GM21423 (cell line): ENCODE data around the gene ECHS1.
"Not testable (repeated sequence)": the region's sequence is repeated elsewhere in the genome, so short reads cannot be mapped to it uniquely, and the experiment has no call there.

ENCODE experiments used
- ATAC-seq: cut with Tn5 transposase; IDR thresholded peaks from one replicate; pipeline ENCODE4 v1.9.1; 2021; ENCODE audit warnings: mild to moderate bottlenecking, moderate library complexity; ENCODE audit not compliant: unreplicated experiment

The ECHS1 gene

DNA sequence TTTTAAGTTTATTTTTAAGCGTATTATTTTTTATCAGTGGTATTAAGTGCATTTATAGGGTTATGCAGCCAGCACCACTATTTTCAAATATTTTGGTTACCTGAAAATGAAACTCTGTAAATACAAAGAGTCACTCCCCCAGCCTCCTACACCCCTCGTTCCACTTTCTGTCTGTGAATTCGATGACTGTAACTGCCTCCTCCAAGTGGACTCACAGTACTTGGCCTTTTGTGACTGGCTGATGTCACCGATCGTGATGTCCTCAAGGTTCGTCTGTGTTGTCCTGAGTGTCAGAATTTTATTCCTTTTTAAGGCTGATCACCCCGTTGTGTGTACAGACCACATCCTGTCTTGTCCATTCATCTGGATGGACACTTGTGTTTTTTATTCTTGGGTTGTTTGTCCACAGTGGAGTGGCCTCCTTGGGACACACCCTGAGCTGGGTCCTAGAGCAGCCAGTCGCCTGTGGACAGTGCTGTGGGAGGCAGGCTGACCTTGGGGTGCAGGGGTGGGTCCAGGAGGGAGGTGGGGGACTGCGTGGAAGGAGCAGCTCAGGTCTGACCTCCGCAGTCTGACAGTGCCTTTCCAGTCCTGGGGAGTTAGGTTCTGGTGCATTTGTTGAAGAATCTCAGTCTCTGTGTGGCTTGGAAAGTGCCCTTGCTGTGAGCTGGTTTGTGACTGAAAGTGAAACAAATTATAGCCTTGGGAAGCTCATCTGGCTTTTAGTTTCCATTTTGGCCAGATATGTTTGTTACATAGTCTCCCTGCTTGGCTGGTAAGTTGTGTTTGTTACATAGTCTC, 27.7 kb upstream of the ECHS1 start:
- ATAC-seq, result peak; percentile 80

DNA sequence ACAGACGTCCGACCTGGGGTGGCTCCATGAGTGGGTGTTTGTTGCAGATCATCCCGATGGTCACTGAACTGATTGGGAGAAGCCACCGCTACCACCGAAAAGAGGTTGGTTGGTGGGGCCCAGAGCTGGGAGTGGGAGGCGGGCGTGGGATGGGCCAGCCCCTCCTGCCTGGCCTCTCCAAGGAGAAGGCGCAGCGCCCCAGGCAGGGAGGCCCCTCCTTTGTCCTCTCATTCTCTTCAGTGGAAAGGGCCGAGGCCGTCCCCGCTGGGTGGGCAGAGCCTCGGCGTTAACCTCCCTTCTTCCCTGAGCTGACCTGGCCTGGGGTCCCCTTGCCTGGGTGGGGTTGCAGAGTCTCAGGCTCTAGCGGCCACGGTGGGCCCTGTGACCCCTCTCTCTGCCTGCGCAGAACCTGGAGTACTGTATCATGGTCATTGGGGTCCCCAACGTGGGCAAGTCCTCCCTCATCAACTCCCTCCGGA, 26.0 kb upstream of the ECHS1 start:
- ATAC-seq, result no peak

DNA sequence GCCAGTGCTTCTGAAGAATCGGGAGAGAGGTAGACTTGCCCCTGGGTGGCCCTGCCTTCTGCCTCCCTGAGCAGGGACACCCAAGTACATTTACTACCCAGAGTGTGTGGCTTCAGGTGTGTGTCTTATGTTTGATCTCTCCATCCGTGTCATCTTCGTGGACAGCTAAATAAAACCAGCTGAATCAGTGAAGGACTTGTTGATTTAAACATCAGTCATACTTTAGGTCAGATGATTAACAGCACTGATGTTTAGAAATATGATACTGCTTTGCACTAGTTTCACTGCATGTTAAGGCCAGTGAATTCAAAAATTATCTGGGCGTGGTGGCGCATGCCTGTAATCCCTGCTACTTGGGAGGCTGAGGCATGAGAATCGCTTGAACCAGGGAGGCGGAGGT, 24.8 kb upstream of the ECHS1 start:
- ATAC-seq, result no peak

DNA sequence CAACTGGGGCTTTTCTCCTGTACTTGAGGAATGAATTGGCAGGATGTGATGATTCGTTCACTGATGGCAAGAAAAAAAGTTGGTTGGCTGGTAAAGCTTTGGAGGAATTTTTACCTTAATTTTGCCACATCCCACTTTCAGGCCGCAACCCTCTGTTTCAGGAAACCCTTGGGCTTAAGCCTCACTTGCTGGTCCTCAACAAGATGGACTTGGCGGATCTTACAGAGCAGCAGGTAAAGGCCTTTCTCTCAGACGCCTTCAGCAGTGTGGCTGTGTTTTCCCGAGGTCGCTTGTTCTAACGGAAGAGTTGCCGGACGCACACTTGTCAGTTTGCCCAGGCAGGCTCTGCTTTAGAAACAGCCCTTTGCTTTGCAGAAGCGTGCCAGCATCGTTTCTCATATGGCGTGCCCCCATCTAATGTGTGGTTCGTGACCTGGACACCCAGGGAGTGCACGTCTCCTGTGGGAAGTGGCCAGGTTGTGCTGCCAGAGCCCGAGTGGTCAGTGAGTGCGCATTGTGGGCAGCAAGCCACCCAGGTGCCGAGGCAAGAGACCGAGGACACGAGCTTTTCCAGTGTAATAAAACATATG, 23.0 kb upstream of the ECHS1 start:
- ATAC-seq, result no peak

DNA sequence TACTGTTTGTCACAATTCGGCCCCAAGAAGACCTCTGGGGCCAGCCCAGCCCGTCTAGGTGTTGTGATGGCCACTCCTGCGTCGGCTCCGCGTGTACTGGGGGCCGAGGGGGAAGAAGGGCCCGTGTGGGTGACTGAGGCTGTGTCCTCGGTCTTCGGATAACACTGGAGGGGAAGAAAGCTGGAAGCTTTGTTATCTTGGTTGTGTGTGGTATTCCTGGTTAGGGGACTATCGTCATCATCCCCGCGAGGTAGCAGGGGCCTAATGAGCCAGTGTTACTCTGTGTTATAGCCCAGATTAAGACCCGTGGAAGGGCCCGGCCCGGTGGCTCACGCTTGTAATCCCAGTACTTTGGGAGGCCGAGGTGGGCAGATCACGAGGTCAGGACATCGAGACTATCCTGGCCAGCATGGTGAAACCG, 21.7 kb upstream of the ECHS1 start:
- no peak for ATAC-seq

DNA sequence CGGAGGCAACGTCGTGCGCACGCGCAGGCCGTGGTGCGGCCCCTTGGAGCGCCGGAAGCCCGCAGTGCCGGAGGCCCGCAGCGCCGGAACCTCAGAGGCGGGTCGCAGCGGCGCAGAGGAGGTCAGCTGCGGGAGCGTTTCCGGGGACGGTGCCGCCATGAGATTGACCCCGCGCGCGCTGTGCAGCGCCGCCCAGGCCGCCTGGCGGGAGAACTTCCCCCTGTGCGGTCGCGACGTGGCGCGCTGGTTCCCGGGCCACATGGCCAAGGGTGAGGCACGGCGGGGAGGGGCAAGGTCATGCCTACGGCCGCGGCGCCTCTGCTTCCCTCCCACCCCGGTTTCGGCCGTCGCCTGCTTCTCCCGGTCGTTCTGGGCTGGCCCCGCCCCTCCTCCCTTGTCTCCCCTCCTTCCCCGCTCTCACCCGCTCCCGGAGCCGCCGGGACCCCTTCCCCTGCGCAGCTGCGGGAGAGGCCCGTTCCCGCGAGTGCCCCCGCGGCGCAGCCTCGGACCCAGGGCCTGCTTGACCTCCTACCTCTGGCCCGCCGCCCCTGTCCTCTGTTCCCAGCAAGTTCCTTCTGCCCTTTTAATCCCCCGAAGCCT, 21.0 kb upstream of the ECHS1 start, which contains the start of gene MTG1:
Gene MTG1, plus strand, starts transcription at position 94 of the 600 bp plus-strand sequence. Its CDS starts 64 bp downstream, at position 158.
- peak; percentile 60 for ATAC-seq

DNA sequence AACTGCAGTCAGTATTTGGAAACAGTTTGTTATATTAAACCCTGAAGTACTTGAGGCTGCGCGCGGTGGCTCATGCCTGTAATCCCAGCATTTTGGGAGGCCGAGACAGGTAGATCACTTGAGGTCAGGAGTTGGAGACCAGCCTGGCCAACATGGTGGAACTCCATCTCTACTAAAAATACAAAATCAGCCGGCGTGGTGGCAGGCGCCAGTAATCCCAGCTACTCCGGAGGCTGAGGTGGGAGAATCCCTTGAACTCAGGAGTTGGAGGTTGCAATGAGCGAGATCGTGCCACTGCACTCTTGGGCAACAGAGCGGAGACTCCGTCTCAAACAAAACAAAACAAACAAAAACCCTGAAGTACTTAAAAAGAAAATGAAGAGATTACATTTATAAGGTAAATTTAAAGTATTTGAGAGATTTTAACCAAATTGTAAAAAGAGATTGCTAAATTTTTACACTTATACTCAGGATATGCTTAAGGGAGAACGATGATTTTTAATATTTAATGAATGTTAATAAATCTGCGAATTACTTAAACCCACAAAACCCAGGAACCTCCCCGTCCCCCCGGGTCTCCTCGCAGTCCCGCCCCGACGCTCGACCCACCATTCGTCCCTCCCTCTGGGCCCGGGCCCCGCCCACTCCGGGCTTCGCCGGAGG, 20.4 kb upstream of the ECHS1 start:
- ATAC-seq, result no peak

DNA sequence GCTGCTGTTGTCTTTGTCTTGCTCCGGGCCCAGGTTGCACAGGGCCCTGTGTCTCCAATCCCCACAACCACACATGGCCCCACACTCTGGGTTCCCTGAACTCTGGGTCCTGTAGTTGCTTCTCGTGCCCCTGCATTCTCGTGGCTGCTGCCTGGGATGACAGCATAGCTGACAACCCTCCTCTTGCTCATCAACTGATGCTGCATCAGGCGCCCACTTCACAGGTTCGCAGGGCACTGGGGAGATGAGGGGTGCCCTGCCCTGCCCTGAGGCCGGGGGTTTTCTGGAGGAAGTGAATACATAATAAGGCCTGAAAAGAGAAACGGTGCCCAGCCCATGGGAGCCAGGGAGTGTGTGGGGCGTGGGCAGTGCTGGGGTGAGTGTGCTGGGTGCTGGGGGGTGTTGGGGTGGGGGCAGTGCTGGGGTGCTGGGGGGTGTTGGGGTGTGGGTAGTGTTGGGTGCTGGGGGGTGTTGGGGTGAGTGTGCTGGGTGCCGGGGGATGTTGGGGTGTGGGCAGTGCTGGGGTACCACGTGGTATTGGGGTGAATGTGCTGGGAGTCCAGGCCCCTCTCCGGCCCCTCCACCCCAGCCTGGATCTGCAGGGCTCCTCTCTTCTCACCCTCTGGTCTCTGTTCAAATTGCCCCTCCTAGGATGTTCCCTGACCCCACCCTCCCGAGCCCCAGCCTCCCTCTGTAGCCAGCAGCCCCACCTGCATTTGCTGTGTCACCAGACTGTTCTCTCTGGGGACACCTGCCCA, 18.8 kb upstream of the ECHS1 start:
- ATAC-seq, result no peak

DNA sequence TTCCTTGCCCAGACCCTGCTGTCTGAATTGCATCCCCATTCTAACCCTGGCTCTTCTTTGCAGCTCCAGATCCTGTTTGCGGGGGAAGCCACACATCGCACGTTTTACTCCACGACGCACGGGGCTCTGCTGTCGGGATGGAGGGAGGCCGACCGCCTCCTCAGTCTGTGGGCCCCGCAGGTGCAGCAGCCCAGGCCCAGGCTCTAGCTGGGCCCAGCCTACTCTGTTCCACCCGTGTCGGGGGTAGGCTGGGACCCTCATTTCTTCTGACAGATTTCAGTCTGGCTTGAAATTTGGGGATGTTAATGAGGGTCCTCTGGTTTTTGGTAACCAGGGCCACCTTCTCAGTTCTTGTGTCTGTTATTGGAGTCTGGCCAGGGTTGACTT, 18.1 kb upstream of the ECHS1 start:
- no peak for ATAC-seq

DNA sequence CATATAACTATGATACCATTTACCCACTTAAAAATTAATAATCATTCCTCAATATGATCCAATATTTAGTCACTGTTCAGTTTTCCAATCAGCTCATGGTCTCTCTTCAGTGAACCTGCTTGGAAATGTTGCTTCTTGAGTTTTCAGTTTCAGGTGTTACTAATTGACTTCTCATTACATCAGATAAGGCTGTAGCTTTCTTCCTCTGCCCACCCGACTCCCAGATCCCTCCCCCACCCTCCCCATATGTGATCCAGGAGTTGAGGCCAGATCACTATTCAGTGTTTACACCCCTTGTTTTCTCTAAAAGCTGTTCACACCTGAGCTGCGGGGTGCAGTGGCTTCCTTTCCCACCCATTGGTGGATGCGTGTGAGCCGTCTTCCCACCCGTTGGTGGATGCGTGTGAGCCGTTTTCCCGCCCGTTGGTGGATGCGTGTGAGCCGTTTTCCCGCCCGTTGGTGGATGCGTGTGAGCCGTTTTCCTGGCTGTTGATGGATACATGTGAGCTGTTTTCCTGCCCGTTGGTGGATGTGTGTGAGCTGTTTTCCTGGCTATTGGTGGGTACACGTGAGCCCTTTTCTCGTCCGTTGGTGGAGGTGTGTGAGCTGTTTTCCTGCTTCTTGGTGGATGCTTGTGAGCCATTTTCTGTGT, 17.6 kb upstream of the ECHS1 start:
- no peak for ATAC-seq

DNA sequence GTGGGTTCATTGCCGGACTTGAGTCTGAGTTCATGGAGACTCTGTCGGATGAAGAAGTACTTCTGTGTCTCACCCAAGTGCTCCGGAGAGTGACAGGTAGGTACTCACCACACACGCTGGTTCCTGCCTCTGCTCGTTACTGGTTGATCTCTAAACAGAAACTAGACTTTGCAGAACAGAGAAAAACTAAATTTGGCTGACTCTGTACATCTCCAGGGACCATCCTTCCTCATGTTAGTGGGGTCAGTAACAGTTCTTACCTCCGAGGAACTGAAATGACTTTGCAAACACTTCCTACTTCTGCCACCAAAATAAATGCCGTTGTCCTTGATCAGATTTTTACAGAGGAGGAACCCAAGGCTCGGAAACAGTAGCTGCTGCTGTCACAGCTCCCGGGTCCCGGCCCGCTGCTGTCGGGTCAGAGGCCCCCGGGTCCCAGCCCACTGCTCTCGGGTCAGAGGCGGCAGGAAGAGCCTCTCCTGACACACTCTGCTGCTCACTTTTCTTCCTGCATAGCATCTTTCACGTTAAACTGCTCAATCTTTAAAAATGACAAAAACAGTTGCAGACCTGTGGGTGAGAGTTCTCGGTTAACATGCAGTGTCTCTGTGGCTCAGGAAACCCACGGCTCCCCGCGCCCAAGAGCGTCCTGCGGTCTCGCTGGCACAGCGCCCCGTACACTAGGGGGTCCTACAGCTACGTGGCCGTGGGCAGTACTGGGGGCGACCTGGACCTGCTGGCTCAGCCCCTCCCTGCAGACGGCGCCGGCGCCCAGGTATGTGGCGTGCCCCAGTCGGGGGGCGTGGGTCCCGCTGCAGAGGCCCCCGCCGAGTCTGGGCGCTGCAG, 16.0 kb upstream of the ECHS1 start:
- peak; percentile 76 for ATAC-seq

DNA sequence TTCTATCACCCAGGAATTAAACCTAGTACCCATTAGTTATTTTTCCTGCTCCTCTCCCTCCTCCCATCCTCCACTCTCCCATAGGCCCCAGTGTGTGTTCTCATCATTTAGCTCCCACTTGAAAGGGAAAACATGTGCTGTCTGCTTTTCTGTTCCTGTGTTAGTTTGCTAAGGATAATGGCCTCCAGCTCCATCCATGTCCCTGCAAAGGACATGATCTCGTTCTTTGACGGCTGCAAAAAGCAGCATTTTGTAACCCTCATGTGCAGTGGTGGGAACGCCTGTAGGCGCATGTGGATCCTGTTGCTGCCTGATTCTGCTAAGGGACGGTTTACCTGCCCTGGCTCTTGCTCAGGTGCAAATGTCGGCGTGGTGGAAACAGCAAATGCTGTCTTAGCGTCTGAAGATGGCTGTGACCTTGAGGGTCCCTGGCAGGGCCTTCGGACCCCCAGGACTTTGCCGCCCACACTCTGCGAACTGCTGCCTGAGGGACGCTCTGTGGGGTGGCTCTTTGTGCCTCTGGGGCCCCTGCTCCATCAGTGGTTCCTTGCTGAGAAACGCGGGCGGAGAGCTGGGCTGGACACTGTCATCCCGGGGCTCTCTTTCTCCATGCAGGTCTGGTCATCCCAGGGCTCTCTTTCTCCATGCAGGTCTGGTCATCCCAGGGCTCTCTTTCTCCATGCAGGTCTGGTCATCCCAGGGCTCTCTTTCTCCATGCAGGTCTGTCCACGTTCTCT, 15.2 kb upstream of the ECHS1 start:
- ATAC-seq, result no peak

DNA sequence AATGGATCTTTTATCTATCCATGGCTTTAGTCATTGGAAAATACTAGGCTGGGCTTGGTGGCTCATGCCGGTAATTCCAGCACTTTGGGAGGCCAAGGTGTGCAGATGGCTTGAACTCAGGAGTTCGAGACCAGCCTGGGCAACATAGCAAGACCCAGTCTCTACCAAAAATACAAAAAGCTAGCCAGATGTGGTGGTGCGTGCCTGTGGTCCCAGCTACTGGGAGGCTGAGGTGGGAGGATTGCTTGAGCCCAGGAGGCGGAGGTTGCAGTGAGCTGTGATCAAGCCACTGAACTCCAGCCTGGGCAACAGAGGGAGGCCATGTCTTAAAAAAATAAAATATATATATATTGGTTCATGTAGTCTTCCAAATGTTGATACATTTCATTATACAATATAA, 13.8 kb upstream of the ECHS1 start:
- not testable (repeated sequence) for ATAC-seq

DNA sequence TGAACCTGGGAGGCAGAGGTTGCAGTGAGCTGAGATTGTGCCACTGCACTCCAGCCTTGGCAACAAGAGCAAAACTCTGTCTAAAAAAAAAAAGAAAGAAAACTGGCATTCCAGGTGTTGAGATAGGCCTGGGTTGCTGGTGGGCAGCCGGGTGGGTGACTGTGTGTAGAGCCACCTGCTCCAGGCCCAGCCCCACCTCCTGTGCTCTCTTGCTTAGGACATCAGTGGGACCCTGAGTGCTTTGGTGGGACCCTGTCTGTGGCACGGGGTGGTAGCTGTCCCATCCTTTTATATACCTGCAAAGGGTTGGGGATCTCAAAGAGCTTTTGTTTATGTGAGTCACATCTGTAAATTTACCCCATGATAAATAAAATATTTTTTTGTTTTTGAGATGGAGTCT, 12.1 kb upstream of the ECHS1 start:
- no peak for ATAC-seq

DNA sequence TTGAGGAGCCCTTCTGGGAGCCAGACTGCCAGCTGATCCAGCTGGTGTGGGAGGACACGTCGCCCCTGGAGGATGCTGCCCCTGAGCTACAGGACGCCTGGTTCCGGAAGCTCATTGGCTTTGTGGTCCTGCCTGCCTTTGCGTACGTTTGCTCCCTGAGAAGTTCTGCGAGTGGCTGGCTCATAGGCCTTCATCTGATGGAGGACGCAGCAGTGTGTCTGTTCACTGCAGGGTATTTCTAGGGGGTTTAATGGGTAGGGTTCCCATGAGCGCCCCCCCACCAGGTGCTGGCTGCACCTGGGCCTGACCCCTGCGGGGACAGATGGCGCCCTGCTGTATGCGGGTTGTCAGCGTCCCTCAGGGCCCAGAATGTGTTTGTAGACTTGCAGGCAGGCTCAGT, 10.9 kb upstream of the ECHS1 start:
- ATAC-seq, result no peak

DNA sequence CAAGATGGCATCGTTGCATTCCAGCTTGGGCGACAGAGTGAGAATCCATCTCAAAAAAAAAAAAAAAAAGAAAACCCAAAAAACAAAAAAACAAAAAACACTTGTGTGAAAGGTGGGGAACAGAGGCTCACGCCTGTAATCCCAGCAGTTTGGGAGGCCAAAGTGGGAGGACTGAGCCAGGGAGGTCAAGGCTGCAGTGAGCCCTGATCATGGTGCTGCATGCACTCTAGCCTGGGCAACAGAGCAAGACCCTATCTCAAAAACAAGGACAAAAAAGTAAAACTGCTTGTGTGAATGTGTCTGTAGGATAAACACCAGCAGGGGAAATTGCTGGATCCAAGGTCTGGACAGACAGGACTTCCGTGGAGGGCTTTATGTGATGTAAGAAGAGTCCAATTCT, 10.4 kb upstream of the ECHS1 start:
- ATAC-seq, result no peak

DNA sequence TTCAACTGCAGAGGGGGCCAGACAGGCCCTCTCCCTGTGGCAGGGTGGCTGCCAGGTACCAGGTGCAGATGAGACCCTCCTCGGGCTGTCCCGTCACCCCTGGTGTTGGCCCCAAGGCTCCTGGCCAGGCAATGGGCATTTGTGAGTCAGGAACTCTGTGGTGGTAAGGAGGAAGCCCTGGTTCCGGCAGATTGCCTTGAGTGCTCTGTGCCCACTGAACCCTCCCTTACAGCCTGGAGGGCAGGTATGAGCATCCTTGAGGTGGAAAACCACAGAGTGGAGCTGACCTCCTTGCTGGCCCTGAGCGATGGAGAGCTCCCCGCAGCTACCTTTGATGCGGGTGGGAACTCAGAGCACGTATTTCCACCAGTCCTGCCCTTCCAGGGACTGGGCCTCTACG, 7.9 kb upstream of the ECHS1 start:
- no peak for ATAC-seq

DNA sequence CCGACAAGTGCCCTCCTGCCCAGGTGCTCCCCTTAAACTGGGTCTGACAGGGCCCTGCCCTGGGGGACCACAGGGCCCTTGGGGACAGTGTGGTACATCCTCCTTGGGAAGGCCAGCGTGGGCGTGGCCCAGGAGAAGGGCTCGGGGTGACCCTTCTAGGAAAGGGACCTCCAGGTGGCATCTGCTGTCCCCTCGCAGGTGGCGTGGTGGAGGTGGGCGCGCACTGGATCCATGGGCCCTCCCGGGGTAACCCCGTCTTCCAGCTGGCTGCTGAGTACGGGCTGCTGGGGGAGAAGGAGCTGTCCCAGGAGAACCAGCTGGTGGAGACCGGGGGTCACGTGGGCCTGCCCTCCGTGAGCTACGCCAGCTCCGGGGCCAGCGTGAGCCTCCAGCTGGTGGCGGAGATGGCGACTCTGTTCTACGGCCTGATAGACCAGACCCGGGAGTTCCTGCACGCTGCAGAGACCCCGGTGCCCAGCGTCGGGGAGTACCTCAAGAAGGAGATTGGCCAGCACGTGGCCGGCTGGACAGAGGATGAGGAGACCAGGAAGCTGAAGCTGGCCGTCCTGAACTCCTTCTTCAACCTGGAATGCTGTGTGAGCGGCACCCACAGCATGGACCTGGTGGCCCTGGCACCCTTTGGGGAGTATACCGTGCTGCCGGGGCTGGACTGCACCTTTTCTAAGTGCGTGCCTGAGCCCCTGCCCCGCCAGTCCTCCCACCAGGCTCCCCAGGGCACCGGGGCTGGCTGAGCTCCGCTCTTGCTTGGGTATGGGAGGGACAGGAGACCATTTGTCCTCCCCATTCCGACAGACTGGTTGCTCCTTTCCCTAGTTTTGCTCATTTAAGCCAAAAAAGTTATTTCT, 6.9 kb upstream of the ECHS1 start:
- peak; percentile 7 for ATAC-seq
